Liver (tissue), 9 donors: ENCODE data around the gene RPLP2. TPM values are rescaled to one million over a fixed set of nuclear protein-coding genes. Genes with fewer than 3 reads are reported as not detected.

ENCODE experiments used
- DNase-seq: peaks from one replicate; pipeline ENCODE4 v3.0.0-alpha.2; 2017; ENCODE audit warnings: low spot score
- H3K27ac ChIP-seq, 2 donors: one replicate each; pipeline ENCODE4 v1.7.0; 2013; ENCODE audit warnings: inconsistent platforms in 2 of 2, low read length in 2 of 2, control low read depth in 1 of 2, low read depth in 1 of 2, mild to moderate bottlenecking in 1 of 2
- H3K27me3 ChIP-seq, 4 donors: one replicate each; pipeline versions ENCODE4 v1.6.1 to v1.7.0; 2013; ENCODE audit warnings: low read length in 3 of 4, inconsistent platforms in 1 of 4, mild to moderate bottlenecking in 1 of 4, moderate library complexity in 1 of 4; ENCODE audit not compliant: control insufficient read depth in 4 of 4, insufficient read depth in 4 of 4
- H3K36me3 ChIP-seq, 4 donors: one replicate each; pipeline versions ENCODE4 v1.6.1 to v1.7.0; 2013; ENCODE audit warnings: low read length in 3 of 4, mild to moderate bottlenecking in 3 of 4, low read depth in 1 of 4, moderate library complexity in 1 of 4; ENCODE audit not compliant: control insufficient read depth in 4 of 4, insufficient read depth in 3 of 4
- H3K4me1 ChIP-seq, 4 donors: one replicate each; pipeline versions ENCODE4 v1.6.1 to v1.7.0; 2013; ENCODE audit warnings: low read length in 3 of 4, mild to moderate bottlenecking in 3 of 4, moderate library complexity in 1 of 4; ENCODE audit not compliant: control insufficient read depth in 4 of 4, insufficient read depth in 4 of 4
- H3K4me3 ChIP-seq, 3 donors: one replicate each; pipeline versions ENCODE4 v1.6.1 to v1.7.0; 2013; ENCODE audit warnings: low read length in 3 of 3, control low read depth in 1 of 3, low read depth in 1 of 3, mild to moderate bottlenecking in 1 of 3
- H3K9ac ChIP-seq, 2 donors: one replicate each; pipeline ENCODE4 v1.7.0; 2013; ENCODE audit warnings: low read length in 2 of 2, mild to moderate bottlenecking in 2 of 2, moderate library complexity in 2 of 2, control low read depth in 1 of 2, low read depth in 1 of 2
- H3K9me3 ChIP-seq, 4 donors: one replicate each; pipeline versions ENCODE4 v1.6.1 to v1.7.0; 2013; ENCODE audit warnings: low read length in 3 of 4; ENCODE audit not compliant: control insufficient read depth in 4 of 4
- ATF3 ChIP-seq: IDR thresholded peaks from 2 replicates; pipeline ENCODE4 v1.6.1; 2016; ENCODE audit warnings: antibody characterized with exemption
- EGR1 ChIP-seq, 2 donors: IDR thresholded peaks; 2 replicates each; pipeline ENCODE4 v1.6.1; 2016 to 2018; ENCODE audit warnings: antibody characterized with exemption in 2 of 2, low read depth in 2 of 2
- FOXA1 ChIP-seq: IDR thresholded peaks from 2 replicates; pipeline ENCODE4 v1.6.1; 2016; ENCODE audit warnings: antibody characterized with exemption
- GABPA ChIP-seq, 2 donors: IDR thresholded peaks in 1 of 2; conservative IDR thresholded peaks in 1 of 2; 2 replicates each; pipeline ENCODE4 v1.6.1; 2016; ENCODE audit warnings: antibody characterized with exemption in 2 of 2, mild to moderate bottlenecking in 1 of 2, moderate library complexity in 1 of 2
- HNF4A ChIP-seq, 2 donors: conservative IDR thresholded peaks; 2 replicates each; pipeline ENCODE4 v1.6.1; 2016; ENCODE audit warnings: antibody characterized with exemption in 2 of 2, mild to moderate bottlenecking in 2 of 2
- HNF4G ChIP-seq: IDR thresholded peaks from 2 replicates; pipeline ENCODE4 v1.6.1; 2016; ENCODE audit warnings: antibody characterized with exemption
- JUND ChIP-seq, 2 donors: IDR thresholded peaks; 2 replicates each; pipeline ENCODE4 v1.6.1; 2016; ENCODE audit warnings: antibody characterized with exemption in 2 of 2
- MAX ChIP-seq: IDR thresholded peaks from 2 replicates; pipeline ENCODE4 v1.6.1; 2016; ENCODE audit warnings: antibody characterized with exemption
- NR2F2 ChIP-seq: IDR thresholded peaks from 2 replicates; pipeline ENCODE4 v1.6.1; 2016; ENCODE audit warnings: antibody characterized with exemption
- RAD21 ChIP-seq, 2 donors: IDR thresholded peaks; 2 replicates each; pipeline ENCODE4 v1.6.1; 2016; ENCODE audit warnings: antibody characterized with exemption in 2 of 2, mild to moderate bottlenecking in 2 of 2
- REST ChIP-seq: IDR thresholded peaks from 2 replicates; pipeline ENCODE4 v1.6.1; 2016; ENCODE audit warnings: antibody characterized with exemption, mild to moderate bottlenecking
- RXRA ChIP-seq, 2 donors: IDR thresholded peaks; 2 replicates each; pipeline ENCODE4 v1.6.1; 2017 to 2018; ENCODE audit warnings: antibody characterized with exemption in 2 of 2, mild to moderate bottlenecking in 1 of 2
- SP1 ChIP-seq: IDR thresholded peaks from 2 replicates; pipeline ENCODE4 v1.6.1; 2018; ENCODE audit warnings: antibody characterized with exemption, mild to moderate bottlenecking
- YY1 ChIP-seq: IDR thresholded peaks from 2 replicates; pipeline ENCODE4 v1.6.1; 2016; ENCODE audit warnings: antibody characterized with exemption, mild to moderate bottlenecking
- WGBS: extraction: QIAGEN DNeasy Blood & Tissue Kit; methylation state at CpG from one replicate; pipeline ENCODE4 v1.1.7; 2013; 5-methylcytosine and 5-hydroxymethylcytosine counted together
- polyA plus RNA-seq, 2 donors: library from polyadenylated mRNA; stranded (reverse) in 1 of 2; unstranded in 1 of 2; fragments of 200-250 nt in 1 of 2; fragments of >200 nt in 1 of 2; fragmentation: Nextera tagmentation in 1 of 2; extraction: Ambion mirVana in 1 of 2; gene quantifications; one replicate each; pipeline versions ENCODE4 v1.2.1 to v1.2.3, GENCODE V29; 2013 to 2015
- total RNA-seq, 2 donors: library from RNA; depleted of rRNA; stranded (reverse); fragments of >200 nt; gene quantifications; one replicate each; pipeline ENCODE4 v1.2.3, GENCODE V29; 2014
- TF ChIP-seq, protein P1 (sequence below): fragments of 150-350 bp; IDR thresholded peaks from 2 replicates; pipeline ENCODE4 v1.5.1; 2017; ENCODE audit warnings: improper control_type of control experiment, low read depth, low read length; ENCODE audit not compliant: missing input control
- TF ChIP-seq, protein P2 (sequence below): IDR thresholded peaks from 2 replicates; pipeline ENCODE4 v1.6.1; 2016; ENCODE audit warnings: antibody characterized with exemption
- donor health status: healthy.
- donor health status: healthy.
- donor health status: healthy.
- donor health status: healthy.
- donor health status: healthy.

The RPLP2 gene
- total and polyA plus RNA-seq, 4 donors: 59.8 to 476 (median 285) TPM

DNA sequence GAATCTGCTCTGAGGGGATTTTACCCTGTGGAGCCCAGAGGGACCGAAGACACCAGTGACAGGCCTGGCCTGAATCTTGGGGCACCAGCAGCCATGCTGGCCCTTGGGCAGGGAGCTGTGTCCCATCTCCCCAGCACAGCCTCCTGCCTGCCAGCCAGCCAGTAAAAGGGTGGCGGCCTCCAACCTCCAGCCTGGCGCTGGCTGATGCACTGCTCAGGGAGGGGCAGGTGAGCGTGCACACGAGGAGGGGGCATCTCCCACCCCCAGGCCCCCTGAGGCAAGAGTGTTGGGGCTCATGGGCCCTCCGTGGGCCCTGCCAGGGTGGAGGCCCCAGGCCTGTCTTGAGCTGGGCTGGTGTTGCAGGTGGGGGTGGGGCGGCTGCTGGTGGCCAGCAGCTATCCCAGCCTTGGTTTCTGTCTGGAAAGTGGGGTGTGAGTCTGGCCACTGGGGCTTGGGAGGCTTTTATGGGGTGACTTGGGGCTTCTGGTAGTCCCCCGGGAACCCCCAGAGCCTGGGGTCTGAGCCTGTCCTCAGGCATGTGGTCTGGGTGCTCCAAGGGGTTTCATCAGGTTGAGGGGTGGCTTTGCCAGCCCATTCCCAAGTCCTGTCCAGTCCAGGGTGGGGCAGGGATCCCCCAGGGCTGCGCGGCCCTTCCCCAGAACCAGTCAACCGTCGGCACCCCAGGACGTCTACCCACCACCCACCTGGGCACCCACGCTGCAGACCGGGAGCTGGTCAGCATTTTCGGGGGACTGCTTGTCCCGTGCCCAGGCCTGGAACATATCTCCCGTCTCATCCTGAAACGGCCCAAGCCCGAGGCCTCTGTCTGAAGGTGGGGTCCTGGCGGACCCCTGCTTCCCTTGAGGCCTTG, 50.7 kb downstream of the RPLP2 start:
- 85% methylated on average over 21 of the region's 21 CpGs for WGBS
- TF ChIP-seq FOXA1 (no peak), RXRA (IDR thresholded peaks at IDR 0.05) (no peak), JUND (IDR thresholded peaks at IDR 0.05) (no peak), GABPA (IDR thresholded peaks at IDR 0.05 in 1 of 2, conservative IDR thresholded peaks at IDR 0.05 in 1 of 2) (no peak), ATF3 (no peak), EGR1 (IDR thresholded peaks at IDR 0.05; ENCODE audit: low read depth in 2 of 2) (no peak), SP1 (no peak), MAX (no peak)
- TF ChIP-seq, protein P1, sequence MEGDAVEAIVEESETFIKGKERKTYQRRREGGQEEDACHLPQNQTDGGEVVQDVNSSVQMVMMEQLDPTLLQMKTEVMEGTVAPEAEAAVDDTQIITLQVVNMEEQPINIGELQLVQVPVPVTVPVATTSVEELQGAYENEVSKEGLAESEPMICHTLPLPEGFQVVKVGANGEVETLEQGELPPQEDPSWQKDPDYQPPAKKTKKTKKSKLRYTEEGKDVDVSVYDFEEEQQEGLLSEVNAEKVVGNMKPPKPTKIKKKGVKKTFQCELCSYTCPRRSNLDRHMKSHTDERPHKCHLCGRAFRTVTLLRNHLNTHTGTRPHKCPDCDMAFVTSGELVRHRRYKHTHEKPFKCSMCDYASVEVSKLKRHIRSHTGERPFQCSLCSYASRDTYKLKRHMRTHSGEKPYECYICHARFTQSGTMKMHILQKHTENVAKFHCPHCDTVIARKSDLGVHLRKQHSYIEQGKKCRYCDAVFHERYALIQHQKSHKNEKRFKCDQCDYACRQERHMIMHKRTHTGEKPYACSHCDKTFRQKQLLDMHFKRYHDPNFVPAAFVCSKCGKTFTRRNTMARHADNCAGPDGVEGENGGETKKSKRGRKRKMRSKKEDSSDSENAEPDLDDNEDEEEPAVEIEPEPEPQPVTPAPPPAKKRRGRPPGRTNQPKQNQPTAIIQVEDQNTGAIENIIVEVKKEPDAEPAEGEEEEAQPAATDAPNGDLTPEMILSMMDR: no peak
- no peaks in the 10 kb centered on the region for H3K9me3 ChIP-seq
- no peak overlapping the region for H3K9ac ChIP-seq
- DNase-seq: no peak
- H3K4me1 ChIP-seq: peaks cover 0 to 7% (median 3%) of the 10 kb centered on the region in 4 donors
- H3K36me3 ChIP-seq: peaks cover 0 to 2% (median under 1%) of the 10 kb centered on the region in 4 donors
- H3K27me3 ChIP-seq: no peaks in the 10 kb centered on the region
- H3K4me3 ChIP-seq: no peak overlapping the region
- H3K27ac ChIP-seq: no peak overlapping the region

DNA sequence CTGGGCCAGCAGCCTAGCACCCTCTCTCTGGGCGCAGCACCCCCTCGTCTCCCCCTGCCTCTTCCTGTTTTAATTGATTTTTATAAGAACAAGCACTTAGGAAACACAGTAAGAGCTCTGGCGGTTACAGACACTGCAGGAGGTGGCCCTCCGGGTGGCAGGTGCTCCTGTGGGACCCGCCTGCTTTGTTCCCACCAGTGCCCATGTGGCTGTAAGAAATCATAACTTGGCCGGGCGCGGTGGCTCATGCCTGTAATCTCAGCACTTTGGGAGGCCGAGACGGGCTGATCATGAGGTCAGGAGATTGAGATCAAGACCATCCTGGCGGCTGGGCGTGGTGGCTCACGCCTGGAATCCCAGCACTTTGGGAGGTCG, 51.3 kb downstream of the RPLP2 start:
- no peak for DNase-seq
- Histone ChIP-seq H3K4me1 (peaks cover 0 to 7% (median 3%) of the 10 kb centered on the region in 4 donors), H3K4me3 (no peak overlapping the region), H3K27me3 (no peaks in the 10 kb centered on the region), H3K27ac (no peak overlapping the region), H3K36me3 (peaks cover 0 to 5% (median under 1%) of the 10 kb centered on the region in 4 donors), H3K9ac (no peak overlapping the region), H3K9me3 (no peaks in the 10 kb centered on the region)
- TF ChIP-seq MAX: no peak
- TF ChIP-seq NR2F2: no peak
- TF ChIP-seq FOXA1: no peak
- TF ChIP-seq RAD21 (IDR thresholded peaks at IDR 0.05): no peak
- no peak for TF ChIP-seq ATF3
- TF ChIP-seq EGR1 (IDR thresholded peaks at IDR 0.05; ENCODE audit: low read depth in 2 of 2): no peak
- 85% methylated on average over 14 of the region's 14 CpGs for WGBS

GRCh38 chr11:862081-862661, 52.4 kb downstream of the RPLP2 start:
- Histone ChIP-seq H3K36me3 (peaks cover 0 to 5% (median under 1%) of the 10 kb centered on the region in 4 donors), H3K27me3 (no peaks in the 10 kb centered on the region), H3K4me1 (peaks cover 0 to 7% (median 3%) of the 10 kb centered on the region in 4 donors), H3K9me3 (no peaks in the 10 kb centered on the region), H3K4me3 (no peak overlapping the region), H3K27ac (no peak overlapping the region), H3K9ac (no peak overlapping the region)
- 68% methylated on average over 20 of the region's 20 CpGs for WGBS
- peak; percentile 90 for DNase-seq
- no peak for TF ChIP-seq JUND (IDR thresholded peaks at IDR 0.05)
- TF ChIP-seq YY1: no peak
- no peak for TF ChIP-seq MAX
- TF ChIP-seq GABPA (IDR thresholded peaks at IDR 0.05 in 1 of 2, conservative IDR thresholded peaks at IDR 0.05 in 1 of 2): no peak
- TF ChIP-seq, protein P2, sequence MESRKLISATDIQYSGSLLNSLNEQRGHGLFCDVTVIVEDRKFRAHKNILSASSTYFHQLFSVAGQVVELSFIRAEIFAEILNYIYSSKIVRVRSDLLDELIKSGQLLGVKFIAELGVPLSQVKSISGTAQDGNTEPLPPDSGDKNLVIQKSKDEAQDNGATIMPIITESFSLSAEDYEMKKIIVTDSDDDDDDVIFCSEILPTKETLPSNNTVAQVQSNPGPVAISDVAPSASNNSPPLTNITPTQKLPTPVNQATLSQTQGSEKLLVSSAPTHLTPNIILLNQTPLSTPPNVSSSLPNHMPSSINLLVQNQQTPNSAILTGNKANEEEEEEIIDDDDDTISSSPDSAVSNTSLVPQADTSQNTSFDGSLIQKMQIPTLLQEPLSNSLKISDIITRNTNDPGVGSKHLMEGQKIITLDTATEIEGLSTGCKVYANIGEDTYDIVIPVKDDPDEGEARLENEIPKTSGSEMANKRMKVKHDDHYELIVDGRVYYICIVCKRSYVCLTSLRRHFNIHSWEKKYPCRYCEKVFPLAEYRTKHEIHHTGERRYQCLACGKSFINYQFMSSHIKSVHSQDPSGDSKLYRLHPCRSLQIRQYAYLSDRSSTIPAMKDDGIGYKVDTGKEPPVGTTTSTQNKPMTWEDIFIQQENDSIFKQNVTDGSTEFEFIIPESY: no peak
- no peak for TF ChIP-seq RAD21 (IDR thresholded peaks at IDR 0.05)
- no peak for TF ChIP-seq EGR1 (IDR thresholded peaks at IDR 0.05; ENCODE audit: low read depth in 2 of 2)
- TF ChIP-seq HNF4G: no peak
- no peak for TF ChIP-seq REST
- no peak for TF ChIP-seq FOXA1
- TF ChIP-seq HNF4A (conservative IDR thresholded peaks at IDR 0.05): no peak
